GM13976 (cell line): Measurements from ENCODE around the gene NECTIN2.
"Not testable (repeated sequence)": the region's sequence is repeated elsewhere in the genome, so short reads cannot be mapped to it uniquely, and the experiment has no call there.

Experiments
- DNase-seq: peaks from one replicate; pipeline ENCODE4 v3.0.0; 2012; ENCODE audit warnings: low spot score
- CTCF ChIP-seq: IDR thresholded peaks from 2 replicates; pipeline ENCODE4 v1.5.1; 2012; ENCODE audit warnings: borderline replicate concordance, mild to moderate bottlenecking; ENCODE audit not compliant: insufficient read depth; ENCODE audit errors: extremely low read depth, missing control alignments, control extremely low read depth
- in situ Hi-C: fragments of 300-500 bp; cut with MboI; formaldehyde crosslinking; loops from one replicate; pipeline ENCODE4 v1.12.0; 2022; ENCODE audit warnings: low sequenced_read_pairs, mixed read lengths, inconsistent platforms; ENCODE audit not compliant: unreplicated experiment

The NECTIN2 gene

GRCh38 chr19:44924243-44924725 lies 78.2 kb downstream of the NECTIN2 start:
- no peak for TF ChIP-seq CTCF
- in situ Hi-C loops: no loop called here
- no peak for DNase-seq

GRCh38 chr19:44925114-44925891 lies 79.2 kb downstream of the NECTIN2 start:
- no peak for DNase-seq
- TF ChIP-seq CTCF: no peak

GRCh38 chr19:44926245-44927077 lies 80.4 kb downstream of the NECTIN2 start:
- in situ Hi-C loops, DNase-seq: not testable (repeated sequence)

More at GRCh38 chr19:44925114-44925891, 79.2 kb downstream of the NECTIN2 start:
- in situ Hi-C loops: no loop called here

- TF ChIP-seq CTCF: no peak
- in situ Hi-C loops: no loop called here
- DNase-seq: no peak
Observed at GRCh38 chr19:44927746-44928145, 81.6 kb downstream of the NECTIN2 start.

GRCh38 chr19:44930088-44930487 lies 84.0 kb downstream of the NECTIN2 start:
- in situ Hi-C loops: no loop called here
- no peak for TF ChIP-seq CTCF
- DNase-seq: no peak

GRCh38 chr19:44931541-44931940 lies 85.4 kb downstream of the NECTIN2 start:
- no peak for TF ChIP-seq CTCF
- in situ Hi-C loops: no loop called here
- no peak for DNase-seq
